SK-N-SH (cell line): Measurements from ENCODE around the gene ESRRG.

Experiments
- EZH2phosphoT487 ChIP-seq: fragments of 200-600 bp; sonication (generic); IDR thresholded peaks from 2 replicates; pipeline ENCODE4 v1.6.1; 2017; ENCODE audit warnings: low read depth, mixed run types, mild to moderate bottlenecking, antibody characterized with exemption, moderate library complexity, borderline replicate concordance
- SMC3 ChIP-seq: IDR thresholded peaks from 2 replicates; pipeline ENCODE4 v1.6.1; 2012; ENCODE audit warnings: low read depth, low read length, improper control_type of control experiment

DNA sequence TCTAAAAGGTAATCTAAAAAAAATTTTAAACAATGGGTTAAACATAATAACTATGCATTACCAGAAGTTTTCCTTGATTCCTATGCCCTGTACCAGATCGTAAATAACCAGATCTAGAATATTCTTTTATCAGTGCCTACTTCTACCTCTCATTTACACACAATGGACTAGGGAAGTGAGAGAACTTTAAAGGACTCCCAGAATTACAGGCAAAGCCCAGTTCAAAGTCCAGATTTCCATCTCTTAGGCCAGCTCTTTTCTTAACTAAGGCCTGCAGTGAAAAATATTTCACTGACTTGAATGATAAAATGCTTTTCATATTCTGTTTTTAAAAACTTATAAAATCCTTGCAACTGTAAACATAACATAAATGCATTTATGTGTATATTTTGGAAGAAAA, 32.6 kb downstream of the ESRRG start:
- TF ChIP-seq EZH2phosphoT487: no peak
- TF ChIP-seq SMC3: no peak
